HEK293T (cell line): Measurements from ENCODE around the gene NDUFA8.

ENCODE experiments used
- CTCF ChIA-PET: fragments of 350-600 bp; formaldehyde crosslinking; extraction: SDS; loops from one replicate; lab custom pipeline; 2021; ENCODE audit warnings: antibody characterized with exemption, inconsistent platforms; lab: Yijun Ruan, JAX
- POLR2A ChIA-PET: fragments of 350-600 bp; formaldehyde crosslinking; extraction: SDS; loops from one replicate; lab custom pipeline; 2020; ENCODE audit warnings: antibody characterized with exemption, inconsistent platforms; lab: Yijun Ruan, JAX
- DNase-seq: peaks from one replicate; pipeline ENCODE4 v3.0.0; 2012; ENCODE audit warnings: mixed read lengths; ENCODE audit errors: extremely low spot score
- ARNT ChIP-seq: fragments of 450-650 bp; IDR thresholded peaks from 2 replicates; pipeline ENCODE4 v1.6.1; 2017; ENCODE audit warnings: mild to moderate bottlenecking
- BHLHE40 ChIP-seq: fragments of 450-650 bp; IDR thresholded peaks from 2 replicates; pipeline ENCODE4 v1.6.1; 2016; ENCODE audit warnings: mild to moderate bottlenecking, moderate library complexity, borderline replicate concordance
- CTBP1 ChIP-seq: fragments of 450-650 bp; IDR thresholded peaks from 2 replicates; pipeline ENCODE4 v1.6.1; 2016; ENCODE audit warnings: borderline replicate concordance
- ELF4 ChIP-seq: fragments of 450-650 bp; IDR thresholded peaks from 2 replicates; pipeline ENCODE4 v1.6.1; 2017; ENCODE audit warnings: antibody characterized with exemption
- FOXA1 ChIP-seq: fragments of 450-650 bp; IDR thresholded peaks from 2 replicates; pipeline ENCODE4 v1.6.1; 2016; ENCODE audit warnings: mild to moderate bottlenecking
- FOXK2 ChIP-seq: fragments of 450-650 bp; IDR thresholded peaks from 2 replicates; pipeline ENCODE4 v1.6.1; 2016; ENCODE audit warnings: mild to moderate bottlenecking
- FOXM1 ChIP-seq: fragments of 450-650 bp; IDR thresholded peaks from 2 replicates; pipeline ENCODE4 v1.6.1; 2017; ENCODE audit warnings: mild to moderate bottlenecking, borderline replicate concordance
- HDGF ChIP-seq: fragments of 450-650 bp; IDR thresholded peaks from 2 replicates; pipeline ENCODE4 v1.6.1; 2017; ENCODE audit warnings: antibody characterized with exemption, borderline replicate concordance
- L3MBTL2 ChIP-seq: fragments of 450-650 bp; conservative IDR thresholded peaks from 2 replicates; pipeline ENCODE4 v1.6.1; 2016; ENCODE audit warnings: mild to moderate bottlenecking
- LEF1 ChIP-seq: fragments of 450-650 bp; IDR thresholded peaks from 2 replicates; pipeline ENCODE4 v1.6.1; 2017; ENCODE audit warnings: mild to moderate bottlenecking, borderline replicate concordance
- NFRKB ChIP-seq: fragments of 450-650 bp; IDR thresholded peaks from 2 replicates; pipeline ENCODE4 v1.6.1; 2016; ENCODE audit warnings: mild to moderate bottlenecking, moderate library complexity
- SP1 ChIP-seq: fragments of 450-650 bp; IDR thresholded peaks from 2 replicates; pipeline ENCODE4 v1.6.1; 2017
- SUZ12 ChIP-seq: fragments of 450-650 bp; IDR thresholded peaks from 2 replicates; pipeline ENCODE4 v1.6.1; 2016; ENCODE audit warnings: mild to moderate bottlenecking
- TARDBP ChIP-seq: fragments of 450-650 bp; IDR thresholded peaks from 2 replicates; pipeline ENCODE4 v1.6.1; 2016
- ZNF384 ChIP-seq: fragments of 450-650 bp; IDR thresholded peaks from 2 replicates; pipeline ENCODE4 v1.6.1; 2016
- TF ChIP-seq, protein P1 (sequence below): fragments of 450-650 bp; IDR thresholded peaks from 2 replicates; pipeline ENCODE4 v1.6.1; 2016

NDUFA8 gene

DNA sequence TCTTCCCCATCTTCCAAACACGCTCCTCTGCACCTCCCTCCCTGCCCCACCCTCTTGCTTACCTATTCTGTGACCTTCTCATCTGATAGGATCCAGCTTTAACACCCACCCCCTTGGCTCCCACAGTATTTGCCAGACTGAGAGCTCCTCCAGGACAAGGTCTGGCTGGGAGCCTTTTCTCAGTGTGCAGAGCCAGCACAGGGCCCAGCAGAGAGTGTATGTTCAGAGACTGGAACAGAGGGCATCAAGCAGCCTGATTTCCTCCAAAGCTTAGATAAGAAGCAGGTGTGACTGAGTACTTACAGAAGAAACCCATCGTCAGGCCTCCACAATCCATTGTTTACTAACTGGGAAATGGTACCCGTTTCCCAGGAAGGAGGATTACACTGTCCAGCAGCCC is 42.5 kb upstream of the NDUFA8 start:
- DNase-seq = no peak
- POLR2A ChIA-PET = no interaction called here
- CTCF ChIA-PET = no interaction called here
- TF ChIP-seq FOXK2 (no peak), ARNT (no peak), CTBP1 (no peak), LEF1 (no peak)

DNA sequence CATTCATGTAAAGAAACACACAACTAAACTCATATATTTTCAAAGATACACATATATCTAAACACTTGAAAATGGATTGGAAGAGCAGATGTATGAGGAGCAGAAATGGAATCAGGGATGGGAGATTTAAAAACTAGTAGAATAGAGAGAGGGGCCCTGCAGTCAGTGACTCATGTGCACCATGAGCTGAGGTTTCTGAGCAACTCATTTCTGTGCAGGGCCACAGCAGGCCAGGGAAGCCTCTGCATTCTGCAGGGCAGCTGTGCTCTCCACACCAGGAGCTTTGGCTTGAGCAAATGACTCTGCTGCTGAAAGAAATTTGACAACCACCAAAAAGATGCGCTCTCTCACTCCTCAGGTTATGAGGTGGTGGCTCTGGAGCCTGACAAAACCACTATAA is 42.1 kb upstream of the NDUFA8 start:
- DNase-seq = no peak
- TF ChIP-seq SP1 = no peak
- TF ChIP-seq ELF4 = no peak
- no peak for TF ChIP-seq TARDBP
- no peak for TF ChIP-seq BHLHE40
- no peak for TF ChIP-seq SUZ12
- no peak for TF ChIP-seq NFRKB
- TF ChIP-seq FOXM1 = no peak
- no peak for TF ChIP-seq FOXK2
- TF ChIP-seq ARNT = no peak
- TF ChIP-seq CTBP1 = no peak
- no peak for TF ChIP-seq L3MBTL2
- TF ChIP-seq FOXA1 = no peak
- TF ChIP-seq ZNF384 = no peak
- TF ChIP-seq, protein P1, sequence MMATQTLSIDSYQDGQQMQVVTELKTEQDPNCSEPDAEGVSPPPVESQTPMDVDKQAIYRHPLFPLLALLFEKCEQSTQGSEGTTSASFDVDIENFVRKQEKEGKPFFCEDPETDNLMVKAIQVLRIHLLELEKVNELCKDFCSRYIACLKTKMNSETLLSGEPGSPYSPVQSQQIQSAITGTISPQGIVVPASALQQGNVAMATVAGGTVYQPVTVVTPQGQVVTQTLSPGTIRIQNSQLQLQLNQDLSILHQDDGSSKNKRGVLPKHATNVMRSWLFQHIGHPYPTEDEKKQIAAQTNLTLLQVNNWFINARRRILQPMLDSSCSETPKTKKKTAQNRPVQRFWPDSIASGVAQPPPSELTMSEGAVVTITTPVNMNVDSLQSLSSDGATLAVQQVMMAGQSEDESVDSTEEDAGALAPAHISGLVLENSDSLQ = no peak
- no peak for TF ChIP-seq HDGF
- TF ChIP-seq LEF1 = no peak
- ChIA-PET POLR2A (no interaction called here), CTCF (no interaction called here)

DNA sequence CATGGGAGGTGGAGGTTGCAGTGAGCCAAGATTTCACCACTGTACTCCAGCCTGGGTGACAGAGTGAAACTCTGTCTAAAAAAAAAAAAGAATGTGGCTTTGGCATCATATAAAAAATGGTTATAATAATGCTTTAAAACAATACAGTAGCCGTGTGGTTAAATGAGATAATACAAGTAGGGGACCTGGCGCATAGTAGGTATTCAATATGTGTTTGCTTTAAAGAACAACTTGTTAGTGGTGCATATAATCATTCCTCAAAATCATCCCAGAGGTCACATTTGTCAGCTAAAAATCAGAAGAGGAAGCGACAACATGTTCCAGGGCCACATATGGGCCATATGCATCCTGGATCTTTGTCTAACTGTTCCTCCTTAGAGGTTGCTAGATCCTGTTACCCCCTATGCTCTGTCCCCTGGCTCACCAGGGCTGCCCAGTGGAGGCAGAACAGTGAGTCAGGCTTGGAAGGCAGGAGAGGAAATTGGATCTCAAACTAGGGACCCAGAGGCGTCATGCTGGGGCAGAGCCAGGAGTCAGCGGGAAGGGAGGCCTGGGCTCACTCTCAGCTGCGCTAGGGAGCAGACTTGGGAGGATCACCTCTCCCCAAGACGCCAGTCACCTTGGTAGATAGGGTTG is 41.5 kb upstream of the NDUFA8 start:
- ChIA-PET CTCF (no interaction called here), POLR2A (no interaction called here)
- no peak for DNase-seq
- TF ChIP-seq CTBP1 = no peak
- no peak for TF ChIP-seq SUZ12
- TF ChIP-seq FOXK2 = no peak
- TF ChIP-seq TARDBP = no peak
- no peak for TF ChIP-seq ZNF384
- TF ChIP-seq HDGF = no peak
- no peak for TF ChIP-seq ELF4
- TF ChIP-seq, protein P1 = no peak
- no peak for TF ChIP-seq BHLHE40
- no peak for TF ChIP-seq NFRKB
- no peak for TF ChIP-seq L3MBTL2
- no peak for TF ChIP-seq SP1
- TF ChIP-seq FOXM1 = no peak

DNA sequence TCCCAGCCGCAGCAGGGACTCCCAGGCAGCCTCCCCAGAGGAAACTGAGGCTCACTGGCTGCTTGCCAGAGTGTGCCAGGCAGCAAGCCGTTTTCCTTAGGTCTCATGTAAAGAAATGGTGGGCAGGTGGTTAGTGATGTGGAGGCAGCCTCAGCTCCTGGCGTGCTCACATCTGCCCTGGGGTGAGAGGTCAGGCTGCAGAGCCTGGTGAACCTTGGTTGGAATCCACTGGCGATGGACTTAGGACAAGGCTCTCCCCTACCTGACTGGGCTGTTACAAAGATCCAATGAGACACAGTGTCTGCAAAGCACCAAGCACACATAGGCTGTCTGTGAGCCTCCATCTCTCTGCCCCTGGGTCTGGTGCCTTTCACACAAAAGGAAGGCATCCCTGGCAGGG is 38.3 kb upstream of the NDUFA8 start:
- TF ChIP-seq, protein P1 = no peak
- no peak for TF ChIP-seq CTBP1
- no peak for TF ChIP-seq FOXK2
- no peak for TF ChIP-seq LEF1
- no peak for TF ChIP-seq FOXA1
- no peak for TF ChIP-seq SP1
- no peak for TF ChIP-seq ZNF384
- no peak for TF ChIP-seq TARDBP
- TF ChIP-seq NFRKB = no peak
- no peak for TF ChIP-seq ARNT
- no peak for TF ChIP-seq ELF4
- TF ChIP-seq FOXM1 = no peak
- no peak for TF ChIP-seq L3MBTL2
- TF ChIP-seq BHLHE40 = no peak
- DNase-seq = no peak
- POLR2A ChIA-PET = no interaction called here
- CTCF ChIA-PET = no interaction called here

DNA sequence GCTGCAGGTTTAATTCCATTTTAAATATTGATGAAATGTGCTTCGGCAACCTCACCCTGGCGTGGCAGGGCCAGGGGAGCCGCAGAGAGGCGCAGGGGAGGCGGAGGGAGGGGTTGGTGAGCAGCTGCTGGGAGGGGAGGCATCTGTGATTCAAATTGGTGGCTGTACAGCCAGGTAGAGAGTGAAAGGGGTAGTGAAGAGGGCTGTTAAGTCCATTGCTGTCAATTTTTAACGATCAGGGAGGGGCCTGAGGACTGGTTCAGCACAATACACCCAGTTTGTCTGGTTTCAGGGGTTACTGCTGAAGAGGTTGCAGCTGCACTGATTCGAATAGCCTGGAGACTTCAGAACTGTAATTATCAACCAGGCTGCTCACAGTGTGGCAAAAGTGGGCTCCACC is 37.8 kb upstream of the NDUFA8 start:
- TF ChIP-seq L3MBTL2 = no peak
- DNase-seq = no peak

DNA sequence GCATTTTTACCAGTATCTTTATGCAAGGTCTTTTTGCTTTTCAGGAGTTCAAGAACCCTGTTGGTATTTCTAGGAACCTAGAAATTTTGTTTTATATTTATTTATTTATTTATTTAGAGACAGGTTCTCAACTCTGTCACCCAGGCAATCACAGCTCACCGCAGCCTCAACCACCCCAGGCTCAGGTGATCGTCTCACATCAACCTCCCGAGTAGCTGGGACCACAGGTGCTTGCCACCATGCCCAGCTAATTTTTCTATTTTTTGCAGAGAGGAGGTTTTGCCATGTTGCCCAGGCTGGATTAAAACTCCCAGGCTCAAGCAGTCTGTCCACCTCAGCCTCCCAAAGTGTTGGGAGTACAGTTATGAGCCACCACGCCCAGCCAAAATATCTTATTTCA is 36.3 kb upstream of the NDUFA8 start:
- TF ChIP-seq LEF1 (no peak), FOXA1 (no peak), TARDBP (no peak), BHLHE40 (no peak), ELF4 (no peak), FOXM1 (no peak)
- POLR2A ChIA-PET = no interaction called here
- no peak for DNase-seq
- CTCF ChIA-PET = no interaction called here

More for the DNA sequence above, 37.8 kb upstream of the NDUFA8 start:
- ChIA-PET POLR2A (no interaction called here), CTCF (no interaction called here)

DNA sequence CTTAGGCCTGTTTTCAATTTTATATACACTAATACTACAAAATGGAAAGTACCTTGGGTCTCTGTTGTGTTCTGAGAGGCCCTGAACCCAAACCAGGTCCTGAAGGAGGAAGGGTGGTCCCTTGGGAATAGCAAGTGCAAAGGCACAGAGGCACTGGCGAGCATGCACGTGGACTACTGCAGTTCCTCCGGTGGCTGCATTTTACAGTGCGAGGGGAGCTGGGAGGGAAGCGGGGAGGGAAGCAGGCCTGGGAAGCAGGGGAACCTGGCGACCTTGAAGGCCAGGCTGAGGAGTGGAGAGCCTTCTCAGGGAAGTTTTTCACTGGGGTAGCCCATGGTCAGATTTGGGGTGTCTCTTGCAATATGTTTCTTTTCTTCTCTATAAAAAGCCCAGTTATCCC is 34.1 kb upstream of the NDUFA8 start:
- TF ChIP-seq ELF4 (no peak), CTBP1 (no peak), SP1 (no peak), L3MBTL2 (no peak), FOXM1 (no peak), BHLHE40 (no peak), ZNF384 (no peak), LEF1 (no peak), SUZ12 (no peak)
- POLR2A ChIA-PET = no interaction called here
- no peak for DNase-seq
- CTCF ChIA-PET = no interaction called here
